Neural progenitor cell (in vitro differentiated cells): Measurements from ENCODE around the gene SLC6A11.

Source experiments
- EZH2 ChIP-seq: fragments of 200-600 bp; sonication (generic); IDR thresholded peaks from 2 replicates; pipeline ENCODE4 v1.6.1; 2017; ENCODE audit warnings: antibody characterized with exemption, mild to moderate bottlenecking, moderate library complexity
- EZH2phosphoT487 ChIP-seq: fragments of 200-600 bp; sonication (generic); IDR thresholded peaks from 2 replicates; pipeline ENCODE4 v1.6.1; 2017; ENCODE audit warnings: antibody characterized with exemption
- TF ChIP-seq, protein P1 (sequence below): fragments of 200-600 bp; sonication (generic); IDR thresholded peaks from 2 replicates; pipeline ENCODE4 v1.5.1; 2017; ENCODE audit warnings: antibody characterized with exemption, mild to moderate bottlenecking

DNA sequence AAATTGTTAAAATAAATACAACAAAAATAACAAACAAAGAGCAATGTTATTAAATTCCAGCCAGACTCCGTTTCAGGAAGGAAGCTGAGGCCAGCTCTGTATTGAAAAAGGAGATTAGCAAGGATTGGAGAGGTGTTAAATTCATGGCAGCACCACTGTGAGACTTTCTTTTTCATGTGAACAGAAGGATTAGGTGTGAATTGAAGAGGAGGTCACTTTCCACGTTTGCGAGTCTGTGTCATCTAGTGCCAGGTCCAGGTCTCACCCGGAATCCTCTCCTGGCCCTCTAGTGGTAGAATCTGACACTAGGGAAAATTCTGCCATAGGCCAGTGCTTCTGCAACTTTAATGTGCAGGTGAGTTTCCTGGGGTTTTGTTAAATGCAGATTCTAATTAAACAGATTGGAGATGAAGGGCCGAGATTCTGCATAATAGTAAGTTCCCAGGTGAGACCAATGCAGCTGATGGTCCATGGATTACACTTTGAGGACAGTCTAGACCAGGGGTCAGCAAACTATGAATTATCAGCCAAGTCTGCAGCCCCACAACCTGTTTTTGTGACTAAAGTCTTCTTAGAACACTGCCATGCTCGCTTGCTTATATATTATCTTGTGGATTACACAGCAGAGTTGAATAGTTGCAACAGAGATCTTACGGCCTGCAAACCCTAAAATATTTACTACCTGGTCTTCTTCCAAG is 167.3 kb downstream of the SLC6A11 start:
- TF ChIP-seq EZH2 (no peak), EZH2phosphoT487 (no peak)
- TF ChIP-seq, protein P1, sequence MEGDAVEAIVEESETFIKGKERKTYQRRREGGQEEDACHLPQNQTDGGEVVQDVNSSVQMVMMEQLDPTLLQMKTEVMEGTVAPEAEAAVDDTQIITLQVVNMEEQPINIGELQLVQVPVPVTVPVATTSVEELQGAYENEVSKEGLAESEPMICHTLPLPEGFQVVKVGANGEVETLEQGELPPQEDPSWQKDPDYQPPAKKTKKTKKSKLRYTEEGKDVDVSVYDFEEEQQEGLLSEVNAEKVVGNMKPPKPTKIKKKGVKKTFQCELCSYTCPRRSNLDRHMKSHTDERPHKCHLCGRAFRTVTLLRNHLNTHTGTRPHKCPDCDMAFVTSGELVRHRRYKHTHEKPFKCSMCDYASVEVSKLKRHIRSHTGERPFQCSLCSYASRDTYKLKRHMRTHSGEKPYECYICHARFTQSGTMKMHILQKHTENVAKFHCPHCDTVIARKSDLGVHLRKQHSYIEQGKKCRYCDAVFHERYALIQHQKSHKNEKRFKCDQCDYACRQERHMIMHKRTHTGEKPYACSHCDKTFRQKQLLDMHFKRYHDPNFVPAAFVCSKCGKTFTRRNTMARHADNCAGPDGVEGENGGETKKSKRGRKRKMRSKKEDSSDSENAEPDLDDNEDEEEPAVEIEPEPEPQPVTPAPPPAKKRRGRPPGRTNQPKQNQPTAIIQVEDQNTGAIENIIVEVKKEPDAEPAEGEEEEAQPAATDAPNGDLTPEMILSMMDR, result peak; percentile 88
